ENCODE measurements around the gene RNF207. TPM values are rescaled to one million over a fixed set of nuclear protein-coding genes. Genes with fewer than 3 reads are reported as not detected.

Gene RNF207
- total RNA-seq, 1 experiment from 2014 or later: 4.9 TPM

- peaks cover 58% of the 10 kb centered on the region for H3K27me3 Mint-ChIP-seq (ENCODE audit: low read depth)
- no peak for TF ChIP-seq CTCF (conservative IDR thresholded peaks at IDR 0.05)
- peaks cover 18% of the 10 kb centered on the region; the same call in 1 of the 2 replicates for H3K27me3 ChIP-seq (ENCODE audit: insufficient read depth, low read length)
- H3T11ph ChIP-seq (ENCODE audit: low read length): no peak overlapping the region
- H4K91ac ChIP-seq (ENCODE audit: insufficient read length, low read depth, low read length): no peak overlapping the region
- no CpG with 5 or more reads among the region's 19 CpGs for WGBS (ENCODE audit: extremely low coverage, insufficient read length, low lambda C conversion rate)
- no peaks in the 10 kb centered on the region for H4K20me1 ChIP-seq (ENCODE audit: control insufficient read depth, insufficient read depth, insufficient read length)
- no peak overlapping the region for H3K23ac ChIP-seq (ENCODE audit: insufficient read length, low read depth, low read length)
- no peak overlapping the region for H3K4me2 ChIP-seq (ENCODE audit: insufficient read depth, insufficient read length, low read length)
- H3K4me1 ChIP-seq (ENCODE audit: insufficient read depth, low read length): no peaks in the 10 kb centered on the region
- H4K8ac ChIP-seq (replicated peaks; ENCODE audit: insufficient read length, low read depth, low read length): no peak overlapping the region
- H3K27ac ChIP-seq (ENCODE audit: insufficient read length, low read depth, low read length): no peak overlapping the region
- no peaks in the 10 kb centered on the region for H3K9me3 ChIP-seq (ENCODE audit: control insufficient read depth, low read depth, low read length)
- H4K5ac ChIP-seq (ENCODE audit: insufficient read length, low read depth, low read length): no peak overlapping the region
- H2BK5ac ChIP-seq (ENCODE audit: insufficient read length, low read length): no peak overlapping the region
- no peak overlapping the region for H2BK120ac ChIP-seq (ENCODE audit: low read depth, low read length, poor library complexity, severe bottlenecking)
- H3K18ac ChIP-seq (ENCODE audit: insufficient read length, low read depth, low read length): no peak overlapping the region
- no peak overlapping the region for H3K9ac ChIP-seq (ENCODE audit: extremely low read depth, insufficient read length, low read length)
- H3K23me2 ChIP-seq (ENCODE audit: insufficient read length, low read depth, low read length, poor library complexity, severe bottlenecking): peaks cover 3% of the 10 kb centered on the region
- H2AFZ ChIP-seq (ENCODE audit: low read length): no peak overlapping the region
- H3K4ac ChIP-seq (ENCODE audit: low read depth, low read length): no peak overlapping the region
- H3K9me3 Mint-ChIP-seq: no peaks in the 10 kb centered on the region
- H3K36me3 Mint-ChIP-seq (ENCODE audit: insufficient read depth in 1 of 3, low read depth in 3 of 3): peaks cover 0 to 3% (median 2%) of the 10 kb centered on the region in 3 experiments; a peak in 4 of 7 replicates
- H2AK5ac ChIP-seq (ENCODE audit: insufficient read length, low read length): no peak overlapping the region
- H3K4me3 Mint-ChIP-seq: no peak overlapping the region
- no peak overlapping the region for H3K14ac ChIP-seq (ENCODE audit: insufficient read depth, low read length)
- H3K79me1 ChIP-seq (ENCODE audit: insufficient read depth, low read depth, low read length, poor library complexity, severe bottlenecking): no peaks in the 10 kb centered on the region
- no peak overlapping the region for H2BK20ac ChIP-seq (ENCODE audit: low read depth, low read length, poor library complexity, severe bottlenecking)
- no peak overlapping the region for H2BK12ac ChIP-seq (ENCODE audit: insufficient read length, low read depth, low read length)
- no peak for DNase-seq
- H3K27ac Mint-ChIP-seq: no peak overlapping the region
- no peak overlapping the region for H2BK15ac ChIP-seq (ENCODE audit: low read depth, low read length)
- peaks cover 15% of the 10 kb centered on the region in 2 experiments for H3K4me1 Mint-ChIP-seq
- H3K79me2 ChIP-seq (ENCODE audit: insufficient read depth, low read length): no peaks in the 10 kb centered on the region
- H3K56ac ChIP-seq (ENCODE audit: insufficient read length, low read depth, low read length): no peak overlapping the region
Observed at GRCh38 chr1:6251233-6251632, 45.3 kb downstream of the RNF207 start.
